Measurements from ENCODE around the gene MMD2.
A peak's percentile ranks its signal among the peaks of the same experiment; 100 is the strongest.

MMD2 gene

DNA sequence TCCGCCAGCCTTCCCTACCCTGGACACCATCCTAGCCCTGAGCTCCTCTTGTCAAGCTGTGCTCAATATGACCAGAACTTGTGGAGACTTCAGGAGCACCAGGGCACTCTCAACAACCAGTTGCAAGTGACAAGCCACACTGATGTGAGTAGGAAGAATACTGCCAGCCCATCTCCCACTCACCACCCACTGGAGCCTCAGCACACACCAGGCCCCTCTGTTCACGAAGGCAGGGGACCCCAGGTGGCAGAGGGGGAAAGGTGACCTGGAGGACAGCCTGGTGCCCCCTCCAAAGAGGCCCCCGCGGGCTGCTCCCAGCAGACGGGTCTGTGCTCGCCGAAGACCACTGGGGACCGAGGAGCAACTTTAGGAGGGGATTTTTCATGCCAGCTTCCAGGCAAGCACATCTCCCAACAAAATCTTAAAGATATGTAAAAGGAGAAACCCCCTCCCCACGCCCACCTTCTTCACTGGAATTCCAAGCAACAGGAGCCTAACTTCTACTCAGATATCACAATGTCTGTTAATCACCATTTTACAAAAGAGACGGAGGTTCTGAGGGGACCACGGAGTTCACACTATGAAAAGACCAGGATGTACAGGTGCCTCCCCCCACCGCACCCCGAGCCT, 1.0 kb downstream of the MMD2 start:
- no peak for DNase-seq (ENCODE audit: low read depth)

DNA sequence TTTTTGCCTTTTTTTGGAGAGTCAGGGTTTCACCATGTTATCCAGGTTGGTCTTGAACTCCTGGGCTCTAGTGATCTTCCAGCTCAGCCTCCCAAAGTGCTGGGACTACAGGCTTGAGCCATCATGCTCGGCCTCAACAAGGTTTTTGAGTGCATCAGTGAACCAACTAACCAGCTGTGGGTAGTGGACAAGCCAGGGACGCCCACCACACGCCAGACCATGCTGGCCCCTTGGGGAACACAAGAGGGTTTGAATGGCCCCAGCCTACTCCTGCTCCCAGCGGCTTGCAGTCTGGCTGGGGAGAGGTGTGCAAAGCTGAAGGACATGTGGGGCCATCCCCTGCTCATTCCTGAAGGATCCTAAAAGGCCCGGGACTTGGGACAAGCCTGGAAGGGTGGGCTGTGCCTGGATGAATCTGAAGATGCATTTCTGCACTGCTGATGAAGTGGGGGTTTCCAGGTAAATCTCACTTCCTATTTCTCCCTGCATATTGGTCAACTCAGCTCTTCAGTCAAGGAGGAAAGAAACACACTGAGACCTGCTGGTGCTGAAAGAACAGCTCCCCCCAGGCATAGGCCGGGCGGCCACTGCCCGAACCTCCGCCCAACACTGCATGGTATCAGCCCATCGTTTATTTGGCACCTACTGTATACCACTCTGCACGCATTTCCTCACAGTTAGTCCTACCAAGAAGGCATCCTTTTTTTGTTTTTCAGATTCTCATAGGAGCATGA, 6.9 kb downstream of the MMD2 start:
- DNase-seq (ENCODE audit: low read depth): peak; percentile 29

DNA sequence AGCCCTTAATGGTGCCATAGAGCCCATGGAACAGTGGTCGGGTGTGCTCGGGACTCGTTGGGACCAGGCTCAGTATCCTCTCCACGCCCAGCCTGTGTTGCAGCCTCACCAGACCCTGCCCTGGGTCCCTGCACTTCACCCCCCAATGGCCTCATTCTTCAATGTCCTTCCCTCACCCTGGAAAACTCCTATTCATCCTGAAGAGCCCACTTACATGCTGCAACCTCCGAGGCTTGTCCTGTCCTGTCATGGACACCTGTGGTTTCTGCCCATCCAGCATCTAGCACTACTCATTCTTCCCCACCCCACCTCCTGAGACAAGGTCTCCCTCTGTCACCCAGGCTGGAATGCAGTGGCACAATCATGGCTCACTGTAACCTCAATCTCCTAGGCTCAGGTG, 7.7 kb downstream of the MMD2 start:
- DNase-seq (ENCODE audit: low read depth): no peak

DNA sequence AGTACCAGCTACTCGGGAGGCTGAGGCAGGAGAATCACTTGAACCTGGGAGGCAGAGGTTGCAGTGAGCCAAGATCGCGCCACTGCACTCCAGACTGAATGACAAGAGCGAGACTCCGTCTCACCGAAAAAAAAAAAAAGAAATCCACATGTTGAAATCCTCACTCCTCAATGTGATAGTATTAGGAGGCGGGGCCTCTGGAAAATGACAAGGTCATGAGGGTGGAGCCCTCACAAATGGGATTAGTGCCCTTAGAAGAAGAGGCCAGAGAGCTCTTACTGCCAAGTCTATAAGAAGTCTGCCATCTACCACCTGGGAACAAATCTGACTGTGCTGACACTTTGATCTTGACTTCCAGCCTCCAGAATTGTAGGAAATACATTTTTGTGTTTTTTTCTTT, 10.6 kb downstream of the MMD2 start:
- no peak for DNase-seq (ENCODE audit: low read depth)

DNA sequence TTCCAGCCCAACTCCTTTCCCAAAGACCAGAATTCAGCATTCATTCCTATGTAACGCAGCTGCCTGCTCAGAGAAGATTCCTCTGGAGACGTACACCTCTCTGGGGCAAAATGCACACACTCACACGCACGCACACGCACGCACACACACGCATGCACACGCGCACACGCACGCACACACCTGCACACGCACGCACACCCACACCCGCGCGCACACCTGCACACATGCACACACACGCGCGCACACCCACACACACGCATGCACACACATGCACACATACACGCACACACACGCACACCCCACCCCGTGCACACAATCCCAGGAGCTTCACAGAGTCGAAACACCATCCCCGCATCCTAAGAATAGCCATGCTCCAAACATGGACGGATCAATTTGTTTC, 13.0 kb downstream of the MMD2 start:
- no peak for DNase-seq (ENCODE audit: low read depth)

DNA sequence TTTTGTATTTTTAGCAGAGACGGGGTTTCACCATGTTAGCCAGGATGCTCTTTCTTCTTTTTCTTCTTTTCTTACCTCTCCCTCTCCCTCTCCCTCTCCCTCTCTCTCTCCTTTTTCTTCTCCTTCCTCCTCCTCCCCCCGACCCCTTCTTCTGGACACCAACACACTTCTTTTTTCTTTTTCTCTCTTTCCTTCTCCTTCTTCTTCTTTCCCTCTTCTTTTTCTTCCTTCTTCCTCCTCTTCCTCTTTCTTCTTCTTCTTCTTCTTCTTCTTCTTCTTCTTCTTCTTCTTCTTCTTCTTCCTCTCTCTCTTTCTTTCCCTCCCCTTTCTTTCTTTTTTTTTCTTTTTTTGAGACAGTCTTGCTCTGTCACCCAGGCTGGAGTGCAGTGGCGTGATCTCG, 14.0 kb downstream of the MMD2 start:
- no peak for DNase-seq (ENCODE audit: low read depth)

DNA sequence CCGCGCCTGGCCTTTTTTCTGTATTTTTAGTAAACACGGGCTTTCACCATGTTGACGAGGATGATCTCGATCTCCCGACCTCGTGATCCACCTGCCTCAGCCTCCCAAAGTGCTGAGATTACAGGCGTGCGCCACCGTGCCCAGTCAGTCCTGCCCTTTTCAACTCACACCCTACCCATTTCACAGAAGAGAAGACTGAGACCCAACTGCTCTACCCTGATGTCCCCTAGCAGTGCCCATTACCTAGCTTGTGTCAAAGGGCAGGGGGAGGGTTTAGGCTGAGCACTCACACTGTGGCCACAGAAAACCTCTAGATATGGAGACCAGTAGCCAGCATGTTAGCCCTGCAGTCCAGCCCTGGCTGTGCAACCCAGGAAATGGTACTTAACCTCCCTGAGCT, 15.7 kb downstream of the MMD2 start:
- no peak for DNase-seq (ENCODE audit: low read depth)

DNA sequence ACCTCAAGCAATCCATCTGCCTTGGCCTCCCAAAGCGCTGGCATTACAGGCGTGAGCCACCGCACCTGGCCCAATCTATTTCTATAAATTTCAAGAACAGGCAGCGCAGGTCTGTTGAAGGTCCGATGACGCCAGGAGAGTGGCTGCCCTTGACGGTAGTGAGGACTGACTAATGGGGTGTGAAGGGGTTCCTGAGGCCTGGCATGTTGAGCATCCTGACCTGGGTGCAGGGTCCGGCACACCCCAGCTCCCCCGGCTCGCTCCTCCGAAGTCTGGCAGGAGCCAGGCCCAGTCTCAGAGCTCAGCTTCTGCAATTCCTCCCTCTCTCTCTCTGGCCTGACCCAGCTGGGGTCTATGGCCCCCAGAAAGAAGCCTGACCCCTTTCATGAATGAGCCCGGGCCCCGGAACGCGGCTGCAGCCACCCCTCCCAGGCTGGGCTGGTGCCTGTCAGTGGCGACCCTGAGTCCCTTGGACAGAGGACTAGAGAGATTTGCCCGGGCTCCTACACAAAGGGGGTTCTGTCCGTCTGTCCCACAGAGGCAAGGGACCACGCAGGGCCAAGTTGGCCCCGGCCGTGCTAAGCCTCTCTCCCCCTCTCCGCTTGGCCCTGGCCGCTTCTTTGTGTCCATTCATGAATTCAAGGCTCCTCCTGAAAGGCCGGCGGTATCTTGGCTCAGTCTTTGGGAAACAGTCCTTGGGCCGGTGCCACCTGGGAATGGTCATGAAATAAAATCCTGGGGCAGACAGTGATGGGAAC, 18.8 kb downstream of the MMD2 start:
- DNase-seq (ENCODE audit: low read depth): no peak

DNA sequence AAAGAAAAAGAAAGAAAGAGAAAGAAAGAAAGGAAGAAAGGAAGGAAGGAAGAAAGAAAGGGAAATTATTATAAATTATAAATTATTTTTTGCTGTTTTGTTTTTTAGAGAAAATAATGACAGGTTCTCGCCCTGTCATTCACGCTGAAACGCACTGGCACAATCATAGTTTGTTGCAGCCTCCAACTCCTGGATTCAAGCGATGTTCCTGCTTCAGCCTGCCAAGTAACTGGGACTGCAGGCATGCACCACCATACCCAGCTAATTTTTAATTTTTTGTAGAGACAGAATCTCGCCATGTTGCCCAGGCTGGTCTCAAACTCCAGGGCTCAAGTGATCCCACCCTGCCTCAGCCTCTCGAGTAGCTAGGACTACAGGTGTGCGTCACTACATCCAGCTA, 21.6 kb downstream of the MMD2 start:
- DNase-seq (ENCODE audit: low read depth): no peak

DNA sequence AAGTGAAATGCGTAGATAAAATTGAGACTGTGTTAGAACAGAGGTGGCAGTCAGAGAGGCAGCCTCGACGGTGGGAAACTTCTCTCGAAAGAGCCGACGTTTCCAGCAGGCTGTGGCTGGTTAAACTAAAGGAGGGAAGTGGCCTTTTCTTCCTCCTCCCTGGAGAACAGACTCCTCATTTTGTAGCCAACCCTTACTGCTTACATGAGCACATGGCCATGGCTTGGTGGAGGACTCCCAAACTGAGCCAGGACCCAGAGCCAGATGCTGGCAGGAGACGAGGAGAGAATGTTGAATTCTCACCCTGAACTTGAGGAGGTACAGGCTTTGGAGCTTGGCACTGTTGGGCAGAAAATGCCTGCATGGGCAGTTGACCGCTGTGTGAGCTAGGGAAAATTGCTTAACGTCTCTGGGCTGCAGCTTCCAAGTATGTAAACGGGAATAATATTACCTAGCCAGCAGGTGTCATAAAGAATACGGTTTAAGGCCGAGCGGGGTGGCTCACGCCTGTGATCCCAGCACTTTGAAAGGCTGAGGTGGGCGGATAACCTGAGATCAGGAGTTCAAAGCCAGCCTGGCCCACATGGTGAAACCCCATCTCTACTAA, 24.5 kb downstream of the MMD2 start:
- DNase-seq (ENCODE audit: low read depth): no peak

DNA sequence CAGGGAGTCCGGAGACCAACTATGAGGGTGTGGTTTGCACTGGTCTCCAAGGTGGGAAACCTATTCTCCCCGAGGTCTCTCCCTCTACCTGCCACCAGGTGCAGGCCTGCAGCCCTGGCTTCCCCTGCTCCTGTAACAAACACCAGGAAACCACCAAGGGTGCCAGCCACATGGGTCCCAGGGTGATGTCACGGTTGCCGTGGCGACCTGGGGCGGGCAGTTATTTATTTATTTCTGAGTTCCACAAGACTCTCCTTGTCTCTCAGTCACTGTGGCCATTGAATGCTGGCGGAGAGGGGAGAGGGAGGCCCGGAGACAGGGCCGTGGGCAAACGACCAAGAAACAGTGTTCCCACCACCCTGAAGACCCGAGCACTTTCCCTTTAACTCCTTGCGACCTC, 27.0 kb downstream of the MMD2 start:
- DNase-seq (ENCODE audit: low read depth): peak; percentile 18

DNA sequence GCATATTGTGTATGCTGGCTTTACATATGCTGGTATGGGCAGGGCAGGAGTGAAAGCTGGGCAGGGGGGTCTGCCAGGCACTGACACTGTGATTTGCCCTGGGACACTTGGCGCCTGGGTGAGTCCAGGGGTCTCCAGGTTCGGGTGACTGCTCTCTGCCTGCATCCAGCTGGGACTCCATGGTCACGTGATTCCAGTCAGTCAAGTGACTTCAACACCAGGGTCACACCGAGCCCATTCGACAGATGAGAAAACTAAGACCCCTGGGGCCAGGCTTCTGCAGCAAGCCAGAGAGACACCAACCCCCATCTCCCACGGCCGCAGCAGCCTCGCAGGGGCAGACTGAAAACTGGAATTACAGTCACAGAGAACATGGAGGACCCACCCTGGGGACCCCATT, 30.0 kb downstream of the MMD2 start:
- DNase-seq (ENCODE audit: low read depth): no peak

DNA sequence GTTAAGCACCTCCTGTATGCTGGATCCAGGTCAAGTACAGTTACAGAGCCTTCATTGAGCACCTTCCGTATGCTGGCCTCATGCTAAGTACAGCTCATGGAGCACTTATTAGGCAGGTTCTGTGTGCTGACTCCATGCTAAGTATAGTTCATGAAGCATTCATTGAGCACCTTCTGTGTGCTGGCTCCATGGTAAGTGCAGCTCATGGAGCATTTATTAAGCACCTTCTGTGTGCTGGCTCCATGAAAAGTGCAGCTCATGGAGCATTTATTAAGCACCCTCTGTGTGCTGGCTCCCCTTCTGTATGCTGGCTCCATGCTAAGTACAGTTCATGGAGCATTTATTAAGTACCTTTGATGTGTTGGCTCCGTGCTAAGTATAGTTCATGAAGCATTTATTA, 30.5 kb downstream of the MMD2 start:
- DNase-seq (ENCODE audit: low read depth): no peak

DNA sequence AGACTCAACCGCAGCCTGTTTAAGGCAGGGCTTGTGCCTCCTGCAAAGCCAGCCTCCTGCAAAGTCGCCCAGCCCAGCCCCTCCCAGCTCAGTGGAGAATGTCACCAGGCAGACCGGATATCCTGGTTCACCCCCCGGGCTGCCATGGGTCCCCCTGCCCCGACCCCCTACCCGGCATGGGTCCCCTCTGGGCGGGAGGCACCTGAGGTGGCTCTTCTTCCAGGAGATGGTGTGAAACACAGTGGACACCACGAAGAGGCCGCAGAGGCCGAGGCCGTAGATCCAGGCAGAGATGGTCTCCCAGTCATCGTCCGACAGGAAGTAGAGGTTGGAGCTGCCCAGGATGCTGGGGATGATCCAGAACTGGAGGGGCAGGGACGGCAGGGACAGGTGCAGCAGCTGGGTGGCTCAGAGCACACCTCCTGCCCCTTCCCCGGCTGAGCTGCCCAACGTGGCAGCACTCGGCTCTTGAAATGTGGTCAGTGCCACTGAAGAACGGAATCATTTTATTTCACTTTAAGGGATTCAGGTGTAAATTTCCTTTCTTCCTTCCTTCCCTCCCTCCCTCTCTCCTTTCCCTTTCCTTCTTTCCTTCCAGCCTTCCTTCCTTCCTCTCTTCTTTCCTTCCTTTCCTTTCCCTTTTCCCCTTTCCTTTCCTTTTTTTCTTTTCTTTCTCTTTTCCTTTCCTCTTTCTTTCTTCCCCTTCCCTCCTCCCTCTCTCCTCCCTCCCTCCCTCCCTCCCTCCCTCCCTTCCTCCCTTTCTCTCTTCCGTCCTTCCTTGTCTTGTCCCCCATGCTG, 38.8 kb downstream of the MMD2 start:
- DNase-seq (ENCODE audit: low read depth): no peak

DNA sequence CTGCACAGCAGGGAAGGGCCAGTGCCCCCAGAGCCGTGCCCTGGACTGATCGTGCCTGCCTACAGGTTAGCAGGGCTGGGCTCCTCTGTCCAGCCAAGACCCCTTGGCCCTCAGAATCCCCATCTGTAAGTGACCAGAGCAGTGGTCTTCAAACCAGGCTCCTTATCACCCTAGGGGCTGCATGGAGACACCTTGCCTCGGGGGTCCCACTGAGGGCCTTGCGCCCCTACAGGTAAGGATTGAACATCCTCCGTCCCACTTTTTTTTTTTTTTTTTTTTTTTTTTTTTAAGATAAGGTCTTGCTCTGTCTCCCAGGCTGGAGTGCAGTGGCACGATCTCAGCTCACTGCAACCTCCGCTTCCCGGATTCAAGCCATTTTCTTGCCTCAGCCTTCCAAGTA, 42.9 kb downstream of the MMD2 start:
- no peak for DNase-seq (ENCODE audit: low read depth)

DNA sequence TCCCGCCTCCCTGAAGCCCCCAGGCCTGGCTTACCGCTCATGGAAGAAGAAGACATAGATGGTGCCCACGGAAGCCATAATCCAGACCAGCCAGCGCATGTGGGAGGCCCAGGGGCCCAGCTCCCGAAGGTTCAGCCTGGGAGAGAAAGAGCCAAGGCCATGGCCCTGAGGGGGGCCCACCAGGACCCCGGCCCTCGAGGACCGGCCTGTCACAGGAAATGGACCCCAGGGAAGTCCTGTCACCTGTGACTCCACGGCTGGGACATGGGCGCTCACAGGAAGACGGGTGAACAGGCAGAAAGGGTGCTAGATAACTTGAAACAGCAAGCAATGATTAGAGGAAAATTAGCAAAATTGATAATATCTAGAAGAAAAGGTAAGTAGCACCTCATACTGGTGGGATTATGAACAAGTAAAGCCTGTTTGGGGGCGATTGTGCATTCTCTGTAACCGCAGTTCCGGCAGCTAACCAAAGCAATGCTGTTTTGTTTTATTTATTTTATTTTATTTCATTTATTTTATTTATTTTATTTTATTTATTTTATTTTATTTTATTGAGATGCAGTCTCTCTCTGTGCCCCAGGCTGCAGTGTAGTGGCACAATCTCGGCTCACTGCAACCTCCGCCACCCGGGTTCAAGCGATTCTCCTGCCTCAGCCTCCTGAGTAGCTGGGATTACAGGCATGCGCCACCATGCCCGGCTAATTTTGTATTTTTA, 47.7 kb downstream of the MMD2 start:
- DNase-seq (ENCODE audit: low read depth): no peak

DNA sequence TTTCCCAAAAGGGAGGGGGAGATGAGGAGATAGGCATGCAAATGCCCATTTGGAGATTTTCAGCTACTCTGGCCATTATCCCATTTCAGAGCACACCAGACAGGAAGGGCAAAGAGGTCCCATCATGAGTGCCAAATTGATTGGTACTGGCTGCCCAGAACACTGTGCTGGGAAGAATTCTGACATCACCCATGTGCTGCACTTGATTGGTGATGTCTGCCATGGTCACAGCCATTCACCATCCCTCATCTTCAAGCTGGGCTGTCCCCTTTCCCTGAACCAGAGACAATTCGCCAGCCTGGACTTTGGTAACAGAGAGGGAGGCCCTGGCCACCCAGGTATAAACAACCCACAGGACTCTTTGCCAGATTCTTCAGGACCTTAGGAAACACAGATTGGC, 52.3 kb downstream of the MMD2 start:
- DNase-seq (ENCODE audit: low read depth): no peak

DNA sequence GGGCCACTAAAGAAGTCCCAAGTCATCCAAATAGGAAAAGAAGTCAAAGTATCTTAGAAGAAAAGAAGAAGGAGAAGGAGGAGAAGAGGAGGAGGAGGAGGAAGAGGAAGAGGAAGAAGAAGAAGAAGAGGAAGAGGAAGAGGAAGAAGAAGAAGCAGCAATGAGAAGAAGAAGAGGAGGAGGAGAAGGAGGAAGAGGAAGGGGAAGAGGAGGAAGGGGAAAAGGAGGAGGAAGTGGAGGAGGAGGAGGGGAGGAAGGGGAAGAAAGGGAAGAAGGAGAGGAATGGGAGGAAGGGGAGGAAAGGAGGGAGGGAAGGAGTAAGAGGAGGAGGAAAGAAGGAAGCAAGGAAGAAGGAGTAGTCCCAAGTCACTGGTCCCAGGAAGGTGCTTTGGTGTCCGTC, 53.8 kb downstream of the MMD2 start:
- no peak for DNase-seq (ENCODE audit: low read depth)

DNA sequence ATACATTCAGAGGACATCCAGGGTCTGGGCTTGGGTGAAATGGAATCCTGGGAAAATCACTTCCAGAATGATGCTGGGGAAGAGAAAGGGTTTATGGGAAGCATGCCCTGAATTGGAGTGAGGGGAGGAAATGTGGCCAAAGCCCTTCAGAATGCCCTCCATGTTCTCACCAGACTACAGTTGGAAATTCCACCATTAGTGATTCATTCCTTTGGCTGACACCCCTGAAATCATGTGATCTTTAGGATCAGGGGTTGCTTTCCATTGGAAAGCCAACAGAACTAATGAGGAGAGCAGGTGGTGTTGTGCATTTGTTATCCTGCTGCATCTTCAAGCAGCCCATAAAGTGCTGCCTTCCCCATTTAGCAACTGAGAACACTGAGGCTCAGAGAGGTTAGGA, 54.6 kb downstream of the MMD2 start:
- DNase-seq (ENCODE audit: low read depth): no peak

DNA sequence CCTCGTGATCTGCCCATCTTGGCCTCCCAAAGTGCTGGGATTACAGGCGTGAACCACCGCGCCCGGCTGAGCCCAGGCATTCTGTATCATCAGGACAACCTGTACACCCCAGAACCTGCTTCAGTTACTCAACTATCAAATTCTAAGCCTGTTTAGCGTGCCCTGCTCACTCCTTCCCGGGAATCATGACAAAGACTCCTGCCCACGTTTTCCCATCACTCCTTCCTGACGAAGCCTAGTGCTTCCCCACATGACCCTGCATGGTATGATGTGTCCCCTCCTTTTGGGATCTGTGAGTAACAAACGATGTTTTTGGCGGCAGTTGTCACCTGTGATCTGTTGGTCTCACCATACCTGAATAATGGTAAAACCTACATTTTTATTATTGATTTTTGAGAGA, 63.2 kb downstream of the MMD2 start:
- no peak for DNase-seq (ENCODE audit: low read depth)

DNA sequence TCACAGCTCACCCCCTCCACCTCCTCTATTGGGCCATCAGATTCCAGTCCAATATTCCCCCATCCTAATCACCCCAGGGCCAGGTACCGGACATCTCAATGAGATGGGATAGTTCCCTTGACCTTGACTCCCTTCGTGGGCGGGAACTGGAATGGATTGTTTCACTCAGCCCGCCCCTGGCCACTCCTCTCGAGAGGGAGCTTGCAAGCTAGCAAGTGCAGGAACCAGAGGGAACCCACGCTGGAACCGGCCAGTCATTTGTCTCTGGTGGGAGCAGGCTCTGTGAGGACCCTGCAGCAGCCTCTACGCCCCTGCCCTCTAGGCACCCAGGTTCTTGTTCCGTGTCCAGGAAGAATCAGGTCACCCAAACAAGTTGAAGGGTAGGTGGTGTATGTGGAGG, 64.5 kb downstream of the MMD2 start:
- DNase-seq (ENCODE audit: low read depth): no peak

Measured in EH (cell line).